NOMO-1 treated with dmso at 0.1 percent for 144 hours (cell line): ENCODE results near the gene OCSTAMP.
A peak's percentile ranks its signal among the peaks of the same experiment; 100 is the strongest.

ENCODE experiments used
- DNase-seq: peaks from one replicate; lab custom pipeline; 2025; ENCODE audit not compliant: unreplicated experiment; lab: John Stamatoyannopoulos, UW

The OCSTAMP gene, protein sequence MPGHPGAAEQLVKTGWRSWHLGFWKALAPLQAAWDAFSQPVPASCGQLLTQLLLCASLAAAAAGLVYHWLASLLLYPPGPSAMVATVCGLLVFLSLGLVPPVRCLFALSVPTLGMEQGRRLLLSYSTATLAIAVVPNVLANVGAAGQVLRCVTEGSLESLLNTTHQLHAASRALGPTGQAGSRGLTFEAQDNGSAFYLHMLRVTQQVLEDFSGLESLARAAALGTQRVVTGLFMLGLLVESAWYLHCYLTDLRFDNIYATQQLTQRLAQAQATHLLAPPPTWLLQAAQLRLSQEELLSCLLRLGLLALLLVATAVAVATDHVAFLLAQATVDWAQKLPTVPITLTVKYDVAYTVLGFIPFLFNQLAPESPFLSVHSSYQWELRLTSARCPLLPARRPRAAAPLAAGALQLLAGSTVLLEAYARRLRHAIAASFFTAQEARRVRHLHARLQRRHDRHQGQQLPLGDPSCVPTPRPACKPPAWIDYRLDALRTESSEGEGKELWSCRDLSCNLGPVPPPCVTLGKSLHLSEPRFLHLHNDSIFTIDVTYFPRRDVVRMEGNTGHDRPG

DNA sequence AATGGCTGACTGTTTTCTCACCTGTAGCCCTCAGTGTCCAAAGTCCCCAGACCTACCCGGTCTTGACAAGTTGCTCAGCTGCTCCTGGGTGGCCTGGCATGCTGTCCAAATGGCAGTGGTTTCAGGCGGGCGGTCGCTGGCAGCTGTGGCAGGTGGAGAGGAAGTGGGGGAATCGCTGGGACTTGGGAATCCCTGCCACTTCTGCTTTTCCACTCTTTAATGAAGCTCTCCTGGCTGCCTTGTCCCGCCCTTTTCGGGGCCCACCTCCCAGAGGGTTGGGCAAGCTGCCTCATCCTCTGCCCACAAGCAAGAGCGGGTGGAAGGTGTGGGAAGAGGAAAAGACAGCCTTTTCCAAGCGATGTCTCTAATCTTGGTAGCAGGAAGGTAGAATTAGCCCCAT, at the start of gene OCSTAMP:
TSS of gene OCSTAMP (minus strand) at position 194 of the 400 bp plus-strand sequence. CDS start at position 100, 94 bp downstream.
- DNase-seq: no peak

DNA sequence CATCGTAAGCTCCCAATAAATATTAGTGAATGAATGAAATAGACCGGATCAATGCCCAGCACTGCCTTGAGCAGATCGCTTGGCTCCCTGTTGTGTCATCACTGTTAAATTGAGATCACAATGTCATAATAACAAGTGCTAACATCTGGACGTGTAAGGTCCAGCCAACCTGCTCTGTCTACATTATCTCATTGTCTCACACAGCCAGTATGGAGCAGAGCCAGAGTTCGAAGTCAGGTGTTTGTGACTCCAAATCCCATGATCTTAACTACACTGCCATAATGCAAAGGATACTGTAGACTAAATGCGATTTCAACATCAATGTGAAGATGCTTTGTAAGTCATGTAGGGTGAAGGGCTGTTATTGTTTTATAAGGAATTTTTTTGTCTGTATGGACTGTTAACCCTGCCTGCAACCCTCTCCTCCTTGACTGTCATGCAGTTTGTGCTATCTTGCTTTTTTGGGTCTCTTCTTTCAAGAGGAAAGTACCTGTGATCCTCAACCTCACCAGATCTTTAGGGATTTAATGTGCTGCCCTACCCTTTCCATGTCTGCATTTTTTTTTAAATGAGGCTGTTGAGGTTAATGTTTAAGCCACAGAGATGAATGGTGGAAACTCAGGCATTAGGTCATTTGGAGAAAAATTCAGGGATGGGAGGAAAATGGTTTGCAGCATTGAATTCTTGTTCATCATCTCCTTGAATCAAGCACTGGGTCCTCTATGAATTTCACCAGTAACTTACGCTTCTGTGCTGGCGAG, 49.0 kb upstream of the OCSTAMP start:
- no peak for DNase-seq

DNA sequence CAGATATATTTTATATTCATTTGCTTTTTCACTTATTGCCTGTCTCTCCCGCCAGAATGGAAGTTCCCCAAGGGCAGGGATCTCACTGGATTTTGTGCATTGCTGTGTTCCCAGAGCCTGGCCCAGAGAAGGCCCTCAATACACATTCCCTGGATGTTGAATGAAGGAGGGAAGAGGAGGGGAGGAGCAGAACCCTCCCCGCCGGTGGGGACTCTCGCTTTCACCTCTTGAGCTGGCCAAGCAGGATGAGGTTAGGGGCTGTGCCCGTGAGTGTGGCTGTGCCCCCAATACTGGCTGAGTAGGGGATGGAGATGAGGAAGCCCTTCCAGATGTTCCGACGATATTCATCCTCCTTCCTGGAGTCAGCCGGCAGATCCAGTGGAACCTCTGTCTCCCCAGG, 45.5 kb upstream of the OCSTAMP start:
- DNase-seq: no peak

DNA sequence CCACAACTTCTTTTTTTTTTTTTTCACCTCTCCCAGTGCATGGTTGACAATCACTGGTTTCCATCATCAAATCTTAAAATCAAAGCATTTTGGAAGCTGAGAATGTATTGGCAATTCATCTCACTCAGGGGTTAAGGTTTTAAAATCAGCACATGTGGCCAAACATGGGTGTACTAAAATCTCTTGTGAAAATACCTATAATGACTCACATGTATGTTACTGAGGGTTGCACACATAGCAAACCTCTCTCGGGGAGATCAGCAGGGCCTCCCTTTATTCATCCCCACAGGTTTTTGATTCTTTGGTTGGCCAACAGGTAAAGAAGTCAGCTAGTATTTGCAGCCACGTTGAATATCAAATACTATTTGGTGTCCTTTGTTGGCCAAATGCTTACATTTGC, 44.3 kb upstream of the OCSTAMP start:
- DNase-seq: no peak

DNA sequence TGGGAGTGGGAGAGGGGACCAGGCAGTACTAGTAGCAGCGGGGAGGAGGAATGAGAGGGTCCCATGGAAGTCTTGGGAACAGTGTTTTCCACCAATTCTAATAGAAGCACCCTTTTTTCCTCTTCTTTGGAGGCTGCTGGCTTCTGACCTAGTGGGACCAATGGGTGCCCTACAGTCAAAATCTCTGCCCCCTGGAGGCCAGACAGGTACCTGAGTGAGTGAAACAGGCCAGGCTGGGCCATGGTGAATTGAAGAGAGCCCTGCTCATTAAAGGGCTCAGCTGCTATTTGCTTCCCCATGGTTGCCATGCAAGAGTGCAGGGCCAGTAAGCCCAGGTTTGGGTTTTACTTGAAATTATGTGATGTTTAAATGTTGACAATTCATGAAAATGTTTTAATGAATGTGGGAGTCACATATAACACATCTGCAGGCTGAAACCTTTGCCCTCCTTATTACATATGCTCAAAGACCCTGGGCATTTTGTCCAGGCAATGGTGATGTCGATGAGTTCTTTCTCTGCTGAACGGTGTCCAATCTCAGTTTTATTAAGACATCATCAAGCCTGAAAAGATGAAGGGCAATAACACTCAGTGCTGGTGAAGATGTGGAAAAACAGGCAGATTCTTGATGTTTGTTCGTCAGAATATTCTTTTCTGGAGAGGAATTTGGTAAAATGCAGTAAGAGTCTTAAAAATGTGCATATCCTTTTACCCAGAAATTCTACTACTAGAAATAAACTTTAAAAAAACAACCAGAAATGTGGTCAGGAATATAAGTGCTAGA, 42.3 kb upstream of the OCSTAMP start:
- no peak for DNase-seq

DNA sequence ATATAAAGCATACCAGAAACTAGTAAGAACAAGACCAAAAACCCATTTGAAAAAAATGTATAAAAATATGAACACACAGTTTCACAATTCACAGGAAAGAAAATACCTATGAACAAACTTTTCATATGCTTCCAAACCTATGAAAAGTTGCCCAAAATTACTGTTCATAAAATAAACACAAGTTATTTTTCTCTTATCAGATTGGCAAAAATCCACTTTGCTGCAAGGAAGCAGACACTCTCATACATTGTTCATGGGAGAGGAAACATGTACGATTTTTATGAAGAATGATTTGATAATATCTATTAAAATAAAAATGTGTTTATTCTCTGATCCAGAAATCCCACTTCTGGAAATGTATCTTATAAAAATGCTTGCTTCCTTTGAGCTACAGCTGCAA, 40.0 kb upstream of the OCSTAMP start:
- DNase-seq: no peak

DNA sequence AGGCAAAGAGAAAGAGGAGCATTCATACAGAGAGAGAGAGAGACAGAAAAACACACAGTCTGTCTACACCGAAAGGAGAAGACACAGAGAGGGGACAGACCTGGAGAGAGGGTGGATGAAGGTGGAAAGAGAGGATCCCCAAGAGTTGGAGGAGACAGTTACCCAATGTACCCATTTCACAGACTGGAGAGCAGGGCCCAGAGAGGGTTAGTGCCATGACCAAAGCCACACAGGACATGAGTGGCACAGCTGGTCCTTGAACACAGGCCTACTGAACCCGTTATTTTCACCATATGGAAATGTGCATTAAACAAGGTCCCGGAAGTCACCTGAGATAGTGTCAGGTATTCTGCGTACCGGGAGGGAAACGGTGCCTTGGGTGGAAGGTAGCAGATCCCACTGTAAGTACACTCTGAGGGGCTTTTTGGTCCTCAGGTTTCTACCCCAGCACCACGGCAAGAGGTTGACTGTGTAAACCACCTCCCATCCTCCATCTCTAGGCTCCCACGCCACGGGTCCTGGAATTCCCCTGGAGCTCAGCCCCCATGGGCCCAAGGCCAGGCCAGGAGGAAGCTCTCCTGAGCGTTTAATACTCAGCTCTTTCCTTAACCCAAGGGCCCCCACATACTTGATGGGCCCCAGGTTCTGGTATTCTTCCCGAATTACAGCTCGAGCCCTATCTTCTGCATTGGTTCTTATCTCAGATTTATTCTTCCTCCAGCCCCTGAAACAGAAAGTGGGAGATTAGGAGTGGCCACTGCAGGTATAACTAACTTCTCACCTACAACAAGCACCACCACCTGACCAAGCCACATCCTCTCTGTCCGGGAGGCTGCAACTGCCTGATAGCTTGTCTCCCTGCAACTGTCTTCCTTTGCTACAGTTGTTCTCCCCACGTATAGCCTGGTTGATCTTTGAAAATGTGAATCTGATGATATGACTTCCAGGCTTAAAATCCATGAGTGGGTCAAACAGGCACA, 38.4 kb upstream of the OCSTAMP start:
- no peak for DNase-seq

DNA sequence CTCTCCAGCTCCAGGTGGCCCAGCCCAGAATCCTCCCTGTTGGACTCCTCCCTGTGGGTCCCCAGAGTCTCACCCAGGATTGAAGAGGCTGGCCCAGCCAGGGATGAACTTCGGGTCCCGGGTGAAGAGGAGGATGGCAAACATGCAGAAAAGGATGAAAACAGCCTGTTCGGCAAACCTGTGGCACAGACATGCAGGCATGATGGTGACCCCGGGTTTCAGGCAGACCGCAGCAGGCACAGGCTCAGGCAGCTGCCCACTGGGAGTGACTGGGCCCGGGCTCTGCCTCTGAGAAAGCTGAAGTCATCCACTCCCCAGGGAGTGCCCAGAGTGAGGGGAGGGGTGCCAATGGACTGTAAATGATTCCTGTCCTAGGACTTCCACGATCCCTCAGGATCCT, 37.5 kb upstream of the OCSTAMP start:
- DNase-seq: no peak

DNA sequence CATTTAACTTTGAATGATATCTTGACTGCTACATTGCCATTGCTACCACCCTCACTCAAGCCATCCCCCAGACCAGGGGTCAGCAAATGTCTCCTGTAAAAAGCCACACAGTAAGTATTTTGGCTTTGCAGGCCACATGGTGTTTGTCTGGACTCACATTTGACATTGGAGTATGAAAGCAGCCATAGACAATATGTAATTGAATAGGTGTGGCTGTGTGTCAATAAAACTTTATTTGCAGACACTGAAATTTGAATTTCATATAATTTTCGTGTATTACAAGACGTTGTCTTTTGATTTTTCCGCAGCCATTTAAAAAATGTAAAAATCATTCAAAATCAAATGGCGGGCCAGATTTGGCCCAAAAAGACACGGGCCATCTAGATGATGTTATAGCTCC, 36.3 kb upstream of the OCSTAMP start:
- DNase-seq: no peak

DNA sequence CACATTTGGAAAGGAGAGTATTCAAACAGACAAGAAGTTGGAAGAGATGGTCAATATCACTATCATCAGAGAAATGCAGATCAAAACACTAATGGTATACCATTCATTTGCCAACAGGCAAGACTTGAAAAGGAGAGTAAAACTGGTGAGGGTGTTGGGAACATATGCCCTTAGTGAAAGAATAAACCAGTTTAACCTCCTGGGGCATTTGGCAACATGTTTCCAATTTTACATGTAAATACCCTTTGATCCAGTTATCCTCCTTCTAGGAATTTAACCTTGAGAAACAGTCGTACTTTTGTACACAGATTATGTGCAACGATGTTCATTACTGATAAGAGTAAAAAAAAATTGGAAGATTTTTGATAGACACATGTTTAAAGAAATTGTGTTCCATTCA, 34.1 kb upstream of the OCSTAMP start:
- no peak for DNase-seq

DNA sequence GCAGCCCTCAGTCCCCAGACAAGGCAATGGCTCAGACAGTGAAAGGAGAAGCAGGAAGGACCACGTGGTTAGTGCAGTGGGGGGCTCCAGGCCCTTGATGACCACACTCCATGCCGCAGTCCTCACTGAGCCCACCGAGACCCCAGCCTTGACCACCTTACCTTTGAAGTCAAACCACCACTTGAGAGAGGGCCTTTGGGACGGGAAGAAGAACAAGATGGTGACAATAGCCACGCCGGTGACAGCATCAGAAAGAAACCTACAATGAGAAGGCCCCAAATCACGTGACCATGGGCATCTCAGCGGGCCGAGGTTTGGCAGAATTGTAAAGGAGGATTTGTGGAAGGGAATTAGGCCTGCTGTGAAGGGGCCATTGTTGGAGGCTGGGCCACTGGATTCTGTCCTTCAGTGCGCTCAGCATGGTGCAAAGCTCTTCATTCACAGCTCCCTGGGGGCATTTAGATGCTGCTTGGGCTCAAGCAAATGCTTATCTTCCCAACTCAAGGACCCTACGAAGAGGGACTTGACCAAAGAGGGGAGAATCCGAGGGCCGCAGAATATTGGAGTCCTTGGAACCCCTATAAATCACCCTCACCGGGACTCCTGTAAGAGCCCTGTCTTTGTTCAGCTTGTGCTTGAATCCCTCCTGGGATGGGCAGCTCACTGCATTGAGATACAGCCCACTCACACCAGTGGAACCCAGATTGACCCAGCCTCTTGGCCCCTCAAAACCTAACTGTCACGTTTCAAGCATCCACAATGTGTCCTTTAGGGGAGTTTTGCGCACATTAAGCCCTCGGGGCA, 33.2 kb upstream of the OCSTAMP start:
- no peak for DNase-seq

DNA sequence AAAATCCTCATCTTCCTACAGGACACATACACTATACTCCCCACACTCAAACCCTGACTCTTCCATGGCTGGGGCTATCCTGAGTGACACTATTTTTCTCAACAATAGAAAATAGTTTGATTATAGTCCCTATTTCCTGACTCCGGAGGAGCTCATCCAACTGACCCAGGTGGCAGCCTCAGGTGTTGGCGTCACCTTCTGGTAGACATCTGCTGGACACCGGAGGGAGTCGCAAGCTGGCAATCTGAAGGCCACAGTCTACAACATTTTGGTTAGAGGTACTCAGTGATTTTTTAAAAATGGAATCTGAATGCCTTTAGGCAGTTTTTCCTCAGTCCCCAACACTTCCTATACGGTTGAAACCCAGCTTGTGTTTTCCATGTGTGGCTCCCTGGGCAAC, 32.2 kb upstream of the OCSTAMP start:
- no peak for DNase-seq

DNA sequence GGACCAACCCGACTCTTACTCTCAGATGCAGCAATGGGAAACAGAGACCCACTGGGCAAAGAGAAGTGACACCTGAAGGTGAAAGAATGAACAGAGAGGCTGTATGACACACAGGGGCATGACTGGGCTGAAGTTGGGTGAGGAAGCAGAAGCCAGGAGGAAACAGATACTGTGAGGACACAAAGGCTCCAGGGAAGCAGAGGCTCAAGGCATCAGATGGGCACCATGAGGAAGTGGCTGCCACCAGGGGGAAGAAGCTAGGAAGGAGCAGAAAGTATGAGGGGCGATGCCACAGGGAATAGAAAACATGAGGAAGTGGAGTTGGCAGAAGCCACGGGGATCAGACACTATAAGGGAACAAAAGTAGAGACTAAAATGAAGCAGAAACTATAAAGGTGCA, 30.9 kb upstream of the OCSTAMP start:
- no peak for DNase-seq

DNA sequence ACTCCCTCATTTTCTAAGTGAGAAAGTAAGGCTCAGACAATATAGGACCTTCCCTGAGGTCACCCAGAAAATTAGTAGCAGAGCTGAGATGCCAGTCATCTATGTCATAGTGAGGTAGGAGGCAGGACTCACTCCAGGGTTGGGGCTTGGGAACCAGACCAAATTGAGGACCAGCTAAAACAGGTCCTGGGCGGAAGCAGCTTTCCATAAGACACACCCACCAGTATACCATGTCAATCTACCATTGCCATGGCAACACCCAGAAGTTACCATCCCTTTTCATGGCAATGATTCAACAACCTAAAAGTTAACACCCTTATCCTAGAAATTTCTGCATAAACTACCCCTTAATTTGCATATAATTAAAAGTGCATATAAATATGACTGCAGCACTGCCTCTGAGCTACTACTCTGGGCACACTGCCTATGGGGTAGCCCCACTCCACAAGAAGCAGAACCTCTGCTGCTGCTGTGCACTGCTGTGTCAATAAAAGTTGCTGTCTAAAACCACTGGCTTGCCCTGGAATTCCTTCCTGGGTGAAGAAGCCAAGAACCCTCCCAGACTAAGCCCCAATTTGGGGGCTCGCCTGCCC, 30.3 kb upstream of the OCSTAMP start:
- DNase-seq: no peak

DNA sequence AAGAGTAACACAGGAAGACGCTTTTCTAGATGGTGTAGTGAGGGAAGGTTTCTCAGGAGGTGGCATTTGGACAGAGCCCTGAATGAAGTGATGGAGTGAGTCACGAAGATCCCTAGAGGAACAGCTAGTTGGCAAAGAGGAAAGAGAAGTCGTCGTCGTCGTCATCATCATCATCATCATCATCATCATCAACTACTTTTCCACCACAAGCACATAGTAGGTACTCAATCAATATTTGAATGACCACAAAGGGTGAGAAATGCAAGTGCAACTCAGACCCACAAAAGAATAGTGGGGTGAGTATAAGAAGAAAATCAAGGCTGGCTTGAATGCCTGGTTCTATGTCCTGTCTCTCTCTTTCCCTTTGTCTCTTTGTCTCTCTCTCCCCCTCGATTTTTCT, 28.3 kb upstream of the OCSTAMP start:
- DNase-seq: no peak

DNA sequence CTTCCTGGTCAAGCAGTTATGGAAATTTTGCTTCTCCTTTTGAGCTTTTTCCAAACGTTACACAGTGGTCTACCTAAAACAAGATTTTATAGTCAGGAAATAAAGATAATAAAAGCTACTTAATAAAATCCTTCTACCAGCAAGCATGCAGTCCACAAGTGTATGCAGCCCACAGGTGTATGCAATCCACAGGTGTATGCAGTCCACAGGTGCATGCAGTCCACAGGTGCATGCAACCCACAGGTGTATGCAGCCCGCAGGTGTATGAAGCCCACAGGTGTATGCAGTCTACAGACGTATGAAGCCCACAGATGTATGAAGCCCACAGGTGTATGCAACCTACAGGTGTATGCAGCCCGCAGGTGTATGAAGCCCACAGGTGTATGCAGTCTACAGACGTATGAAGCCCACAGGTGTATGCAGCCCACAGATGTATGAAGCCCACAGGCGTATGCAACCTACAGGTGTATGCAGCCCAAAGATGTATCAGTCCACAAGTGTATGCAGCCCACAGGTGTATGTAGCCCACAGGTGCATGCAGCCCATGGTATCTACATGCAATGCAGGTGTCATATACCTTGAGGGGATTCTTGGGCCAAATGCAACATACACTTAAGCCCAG, 26.4 kb upstream of the OCSTAMP start:
- no peak for DNase-seq

DNA sequence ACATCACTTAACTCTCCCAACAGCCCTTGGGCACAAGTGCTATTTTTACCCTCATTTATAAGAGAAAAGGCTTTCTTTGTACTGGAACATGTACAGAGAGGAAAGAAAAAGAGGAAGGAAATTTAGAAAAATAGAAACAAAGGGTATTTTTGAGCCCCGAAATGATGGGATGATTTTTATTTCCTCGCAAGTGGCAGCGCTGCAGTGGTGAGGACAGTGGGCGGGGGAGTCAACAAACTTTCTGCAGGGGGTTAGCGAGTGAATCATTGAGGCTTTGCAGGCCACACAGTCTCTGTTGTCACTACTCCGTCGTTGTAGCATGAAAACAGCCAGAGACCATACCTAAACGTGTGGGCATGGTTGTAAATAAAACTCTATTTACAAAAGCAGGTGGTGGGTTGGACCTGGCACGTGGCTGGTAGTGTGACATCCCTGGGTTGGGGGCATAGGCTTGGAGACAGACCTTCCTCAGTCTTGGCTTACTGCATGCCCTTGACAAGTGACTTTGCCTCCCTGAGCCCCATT, 25.5 kb upstream of the OCSTAMP start:
- DNase-seq: peak; percentile 29

DNA sequence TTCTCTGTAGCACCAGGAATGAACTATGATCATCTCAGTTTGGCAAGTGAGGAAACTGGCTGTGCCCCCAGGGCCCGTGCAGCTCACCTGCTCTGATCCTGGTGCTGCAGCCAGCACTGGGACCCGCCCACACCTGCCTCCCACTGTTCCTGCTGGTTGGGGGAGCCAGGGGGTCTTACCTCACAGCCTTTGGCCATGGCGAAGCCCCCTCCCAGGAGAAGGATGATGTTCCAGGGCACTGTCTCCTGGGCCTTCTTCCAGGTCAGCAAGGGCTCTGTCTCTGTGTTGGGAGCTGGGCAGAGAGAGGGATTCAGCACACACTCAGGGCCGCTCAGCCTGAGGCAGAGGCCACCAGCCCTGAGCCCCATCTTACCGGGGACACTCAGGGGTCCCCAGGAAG, 24.9 kb upstream of the OCSTAMP start:
- DNase-seq: no peak
